Mesendoderm (in vitro differentiated cells): ENCODE results near the gene ESYT3.
A peak's percentile ranks its signal among the peaks of the same experiment; 100 is the strongest.

Experiments
- DNase-seq: peaks from one replicate; pipeline ENCODE4 v3.0.0; 2013
- H2AK5ac ChIP-seq: 2 replicates; pipeline ENCODE4 v1.6.1; 2013; ENCODE audit warnings: low read length, inconsistent platforms
- H2BK120ac ChIP-seq: 2 replicates; pipeline ENCODE4 v1.6.1; 2013; ENCODE audit warnings: low read depth, mild to moderate bottlenecking, low read length, moderate library complexity, mixed read lengths
- H2BK15ac ChIP-seq: replicated peaks from 2 replicates; pipeline ENCODE4 v1.6.1; 2013; ENCODE audit warnings: low read depth, mild to moderate bottlenecking, moderate library complexity
- H2BK5ac ChIP-seq: 2 replicates; pipeline ENCODE4 v1.6.1; 2013; ENCODE audit warnings: low read length, inconsistent platforms
- H3K18ac ChIP-seq: 2 replicates; pipeline ENCODE4 v1.6.1; 2013; ENCODE audit warnings: mild to moderate bottlenecking, low read length, mixed read lengths
- H3K23ac ChIP-seq: one replicate; pipeline ENCODE4 v1.6.1; 2013; ENCODE audit warnings: low read length
- H3K27ac ChIP-seq: 2 replicates; pipeline ENCODE4 v1.5.1; 2013; ENCODE audit warnings: low read depth, mild to moderate bottlenecking, inconsistent platforms, low read length, moderate library complexity
- H3K27me3 ChIP-seq: 2 replicates; pipeline ENCODE4 v1.6.1; 2013; ENCODE audit warnings: low read length, control low read depth, mild to moderate bottlenecking, inconsistent platforms; ENCODE audit not compliant: insufficient read depth, poor library complexity
- H3K36me3 ChIP-seq: 2 replicates; pipeline ENCODE4 v1.6.1; 2013; ENCODE audit warnings: low read length, inconsistent platforms; ENCODE audit not compliant: control insufficient read depth, insufficient read depth
- H3K4ac ChIP-seq: one replicate; pipeline ENCODE4 v1.6.1; 2013; ENCODE audit warnings: low read depth, mild to moderate bottlenecking, low read length, moderate library complexity
- H3K4me1 ChIP-seq: 2 replicates; pipeline ENCODE4 v1.6.1; 2013; ENCODE audit warnings: low read depth, low read length, inconsistent platforms; ENCODE audit not compliant: control insufficient read depth
- H3K4me2 ChIP-seq: 2 replicates; pipeline ENCODE4 v1.6.1; 2013; ENCODE audit warnings: low read length
- H3K4me3 ChIP-seq: 2 replicates; pipeline ENCODE4 v1.5.1; 2013; ENCODE audit warnings: mild to moderate bottlenecking, low read length
- H3K56ac ChIP-seq: one replicate; pipeline ENCODE4 v1.6.1; 2013; ENCODE audit warnings: low read length
- H3K79me1 ChIP-seq: 2 replicates; pipeline ENCODE4 v1.6.1; 2013; ENCODE audit warnings: low read length, inconsistent platforms
- H3K79me2 ChIP-seq: 2 replicates; pipeline ENCODE4 v1.6.1; 2013; ENCODE audit warnings: mild to moderate bottlenecking, low read length; ENCODE audit not compliant: control insufficient read depth, insufficient read depth
- H3K9ac ChIP-seq: 2 replicates; pipeline ENCODE4 v1.6.1; 2013; ENCODE audit warnings: low read length, inconsistent platforms
- H4K5ac ChIP-seq: one replicate; pipeline ENCODE4 v1.6.1; 2013; ENCODE audit warnings: low read length
- H4K8ac ChIP-seq: one replicate; pipeline ENCODE4 v1.6.1; 2013; ENCODE audit warnings: low read depth, mild to moderate bottlenecking, control low read depth, low read length, moderate library complexity
- WGBS: extraction: QIAGEN DNeasy Blood & Tissue Kit; methylation state at CpG from one replicate; pipeline ENCODE4 v1.1.7; 2013; ENCODE audit warnings: low lambda C conversion rate, missing lambda C conversion rate; ENCODE audit not compliant: insufficient coverage; ENCODE audit errors: extremely low coverage; 5-methylcytosine and 5-hydroxymethylcytosine counted together

The ESYT3 gene

DNA sequence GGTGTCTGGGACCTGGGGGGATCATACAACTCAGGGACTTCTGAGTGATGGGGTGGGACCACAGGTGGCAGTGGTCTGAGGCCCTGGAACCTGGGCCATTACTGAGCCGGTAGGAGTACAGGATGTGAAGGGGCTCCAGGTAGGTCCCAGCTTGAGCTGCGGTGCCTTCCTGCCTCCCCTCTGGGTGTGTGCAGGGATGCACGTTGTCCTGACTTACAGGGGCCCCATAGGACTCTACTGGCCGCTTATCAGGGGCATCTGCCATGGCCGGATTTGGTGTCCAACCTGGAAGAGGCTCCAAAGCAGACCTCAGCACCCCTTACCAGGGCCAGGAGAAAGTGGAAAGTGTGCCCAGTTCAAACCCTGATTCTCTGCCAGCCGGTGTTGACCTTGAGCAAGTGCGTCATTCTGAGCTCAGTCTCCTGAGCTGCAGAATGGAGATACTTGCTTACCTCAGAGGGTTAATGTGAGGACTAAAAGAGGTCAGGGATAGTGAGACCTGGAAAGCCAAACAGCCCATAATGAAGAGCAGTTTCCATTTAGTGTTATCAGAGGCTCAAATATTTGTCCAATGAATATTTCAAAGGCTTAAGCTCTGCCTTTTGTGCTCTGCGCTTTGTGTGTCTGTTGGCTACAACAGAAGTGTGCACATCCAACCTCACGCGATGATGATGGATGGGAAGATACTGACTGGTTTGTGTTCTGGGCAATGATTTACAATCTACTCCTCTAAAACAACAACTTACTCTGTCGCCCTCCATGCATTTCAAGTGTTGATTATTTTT lies 35.4 kb upstream of the ESYT3 start:
- no peak overlapping the region for H3K9ac ChIP-seq
- no CpG with 5 or more reads among the region's 11 CpGs for WGBS
- H2BK15ac ChIP-seq: no peak overlapping the region
- H3K79me1 ChIP-seq: no peaks in the 10 kb centered on the region
- no peaks in the 10 kb centered on the region for H3K36me3 ChIP-seq
- no peak overlapping the region for H2AK5ac ChIP-seq
- H2BK120ac ChIP-seq: no peak overlapping the region
- DNase-seq: no peak
- H3K4me1 ChIP-seq: peaks cover 5% of the 10 kb centered on the region
- no peak overlapping the region for H3K4me2 ChIP-seq
- no peak overlapping the region for H4K5ac ChIP-seq
- H3K56ac ChIP-seq: no peak overlapping the region
- no peaks in the 10 kb centered on the region for H3K79me2 ChIP-seq
- no peak overlapping the region for H3K23ac ChIP-seq
- no peak overlapping the region for H3K4ac ChIP-seq
- no peak overlapping the region for H2BK5ac ChIP-seq
- no peaks in the 10 kb centered on the region for H3K27me3 ChIP-seq
- H3K18ac ChIP-seq: no peak overlapping the region
- no peak overlapping the region for H3K27ac ChIP-seq
- H4K8ac ChIP-seq: no peak overlapping the region
- H3K4me3 ChIP-seq: no peak overlapping the region

GRCh38 chr3:138399766-138400165 lies 34.6 kb upstream of the ESYT3 start:
- Histone ChIP-seq H3K79me2 (no peaks in the 10 kb centered on the region), H2AK5ac (no peak overlapping the region), H2BK120ac (no peak overlapping the region), H3K36me3 (no peaks in the 10 kb centered on the region), H3K4me2 (no peak overlapping the region), H3K27ac (no peak overlapping the region), H3K18ac (no peak overlapping the region), H2BK5ac (no peak overlapping the region), H3K9ac (no peak overlapping the region), H2BK15ac (no peak overlapping the region), H3K4me3 (no peak overlapping the region), H3K23ac (no peak overlapping the region), H3K56ac (no peak overlapping the region), H3K27me3 (no peaks in the 10 kb centered on the region), H4K8ac (no peak overlapping the region), H4K5ac (no peak overlapping the region), H3K4me1 (peaks cover 5% of the 10 kb centered on the region), H3K79me1 (no peaks in the 10 kb centered on the region), H3K4ac (no peak overlapping the region)
- no peak for DNase-seq
- WGBS: no CpG with 5 or more reads among the region's 10 CpGs

DNA sequence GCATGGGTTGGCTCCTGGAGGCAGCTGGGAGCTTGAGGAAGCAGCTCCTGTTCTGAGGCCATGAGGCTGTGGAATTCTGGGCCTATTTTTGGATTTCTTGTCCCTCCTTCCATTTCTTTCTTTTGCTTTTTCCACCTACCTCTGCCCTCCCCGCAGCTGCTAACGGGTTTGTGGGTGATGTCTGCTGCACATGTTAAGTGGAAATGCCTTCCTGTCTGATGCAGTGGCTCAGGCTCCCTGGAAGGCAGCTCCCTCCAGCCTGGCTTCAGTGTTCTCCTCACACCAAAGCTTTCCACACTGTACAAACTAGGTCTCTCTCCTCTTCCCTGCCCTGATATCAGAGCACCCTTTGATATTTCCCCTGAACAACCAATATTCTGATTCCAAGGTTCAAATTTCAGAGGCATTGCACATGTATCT lies 33.8 kb upstream of the ESYT3 start:
- Histone ChIP-seq H2BK120ac (no peak overlapping the region), H3K18ac (no peak overlapping the region), H3K4me3 (no peak overlapping the region), H3K9ac (no peak overlapping the region), H2AK5ac (no peak overlapping the region), H2BK15ac (no peak overlapping the region), H3K4me1 (peaks cover 5% of the 10 kb centered on the region), H3K23ac (no peak overlapping the region), H3K27me3 (no peaks in the 10 kb centered on the region), H3K4ac (no peak overlapping the region), H3K27ac (no peak overlapping the region), H3K36me3 (no peaks in the 10 kb centered on the region), H3K4me2 (no peak overlapping the region), H3K79me2 (no peaks in the 10 kb centered on the region), H2BK5ac (no peak overlapping the region), H3K56ac (no peak overlapping the region), H4K5ac (no peak overlapping the region), H4K8ac (no peak overlapping the region), H3K79me1 (no peaks in the 10 kb centered on the region)
- no CpG with 5 or more reads among the region's 2 CpGs for WGBS
- no peak for DNase-seq

GRCh38 chr3:138401834-138402233 lies 32.6 kb upstream of the ESYT3 start:
- no peak overlapping the region for H3K4ac ChIP-seq
- H3K4me3 ChIP-seq: no peak overlapping the region
- H3K23ac ChIP-seq: no peak overlapping the region
- H3K36me3 ChIP-seq: no peaks in the 10 kb centered on the region
- H3K56ac ChIP-seq: no peak overlapping the region
- H3K4me2 ChIP-seq: no peak overlapping the region
- H3K4me1 ChIP-seq: peaks cover under 1% of the 10 kb centered on the region
- no peak overlapping the region for H2BK15ac ChIP-seq
- no CpG with 5 or more reads among the region's 7 CpGs for WGBS
- no peaks in the 10 kb centered on the region for H3K79me2 ChIP-seq
- H3K27me3 ChIP-seq: no peaks in the 10 kb centered on the region
- H2BK5ac ChIP-seq: no peak overlapping the region
- peak; percentile 29 for DNase-seq
- H3K18ac ChIP-seq: no peak overlapping the region
- no peak overlapping the region for H4K8ac ChIP-seq
- H3K9ac ChIP-seq: no peak overlapping the region
- no peak overlapping the region for H2BK120ac ChIP-seq
- H3K27ac ChIP-seq: no peak overlapping the region
- no peak overlapping the region for H2AK5ac ChIP-seq
- H4K5ac ChIP-seq: no peak overlapping the region
- H3K79me1 ChIP-seq: no peaks in the 10 kb centered on the region

- no peaks in the 10 kb centered on the region for H3K36me3 ChIP-seq
- H3K18ac ChIP-seq: no peak overlapping the region
- H3K79me2 ChIP-seq: no peaks in the 10 kb centered on the region
- H3K23ac ChIP-seq: no peak overlapping the region
- H2BK15ac ChIP-seq: no peak overlapping the region
- no peak overlapping the region for H2BK120ac ChIP-seq
- no peak overlapping the region for H4K5ac ChIP-seq
- no peak overlapping the region for H3K4me3 ChIP-seq
- H2BK5ac ChIP-seq: no peak overlapping the region
- WGBS: no CpG with 5 or more reads among the region's 6 CpGs
- H3K4ac ChIP-seq: no peak overlapping the region
- H3K4me1 ChIP-seq: no peaks in the 10 kb centered on the region
- no peak overlapping the region for H3K27ac ChIP-seq
- no peaks in the 10 kb centered on the region for H3K79me1 ChIP-seq
- no peaks in the 10 kb centered on the region for H3K27me3 ChIP-seq
- H3K4me2 ChIP-seq: no peak overlapping the region
- DNase-seq: no peak
- no peak overlapping the region for H3K56ac ChIP-seq
- no peak overlapping the region for H4K8ac ChIP-seq
- H3K9ac ChIP-seq: no peak overlapping the region
- H2AK5ac ChIP-seq: no peak overlapping the region
Measured at GRCh38 chr3:138404121-138404520, 30.3 kb upstream of the ESYT3 start.

GRCh38 chr3:138405001-138405400 lies 29.4 kb upstream of the ESYT3 start:
- no peak overlapping the region for H3K23ac ChIP-seq
- H3K4me1 ChIP-seq: no peaks in the 10 kb centered on the region
- no peak overlapping the region for H3K27ac ChIP-seq
- H3K36me3 ChIP-seq: no peaks in the 10 kb centered on the region
- no peak overlapping the region for H3K9ac ChIP-seq
- no CpG with 5 or more reads among the region's 7 CpGs for WGBS
- H4K8ac ChIP-seq: no peak overlapping the region
- no peaks in the 10 kb centered on the region for H3K27me3 ChIP-seq
- no peak overlapping the region for H3K4me3 ChIP-seq
- no peak overlapping the region for H3K18ac ChIP-seq
- no peaks in the 10 kb centered on the region for H3K79me2 ChIP-seq
- H2BK5ac ChIP-seq: no peak overlapping the region
- H2BK15ac ChIP-seq: no peak overlapping the region
- no peak overlapping the region for H3K4ac ChIP-seq
- H3K56ac ChIP-seq: no peak overlapping the region
- no peak overlapping the region for H4K5ac ChIP-seq
- no peaks in the 10 kb centered on the region for H3K79me1 ChIP-seq
- no peak for DNase-seq
- no peak overlapping the region for H3K4me2 ChIP-seq
- no peak overlapping the region for H2BK120ac ChIP-seq
- no peak overlapping the region for H2AK5ac ChIP-seq
